Mononuclear cell (primary cell): ENCODE results near the gene YAE1. TPM values are rescaled to one million over a fixed set of nuclear protein-coding genes. Genes with fewer than 3 reads are reported as not detected.
"Not testable (repeated sequence)": the region's sequence is repeated elsewhere in the genome, so short reads cannot be mapped to it uniquely, and the experiment has no call there.

ENCODE experiments used
- H3K27me3 ChIP-seq: 2 replicates; pipeline ENCODE4 v1.6.0; 2011; ENCODE audit warnings: low read length, control low read depth; ENCODE audit not compliant: insufficient read depth
- H3K4me1 ChIP-seq: 2 replicates; pipeline ENCODE4 v1.5.1; 2011; ENCODE audit warnings: mild to moderate bottlenecking, low read length, control low read depth; ENCODE audit not compliant: insufficient read depth
- H3K4me3 ChIP-seq: 2 replicates; pipeline ENCODE4 v1.5.1; 2011; ENCODE audit warnings: mild to moderate bottlenecking, low read length, moderate library complexity
- H3K9me3 ChIP-seq: 2 replicates; pipeline ENCODE4 v1.5.1; 2011; ENCODE audit warnings: low read depth, mild to moderate bottlenecking, control low read depth, low read length
- total RNA-seq: library from RNA; depleted of rRNA; stranded (reverse); fragments of >200 nt; gene quantifications from one replicate; pipeline ENCODE4 v1.2.3, GENCODE V29; 2012

The YAE1 gene
- total RNA-seq, 1 donor: 10.1 TPM

- Histone ChIP-seq H3K4me1 (no peaks in the 10 kb centered on the region), H3K4me3 (no peak overlapping the region), H3K27me3 (no peaks in the 10 kb centered on the region), H3K9me3 (no peaks in the 10 kb centered on the region)
These were observed 26.4 kb upstream of the YAE1 start for GRCh38 chr7:39539816-39540215.

DNA sequence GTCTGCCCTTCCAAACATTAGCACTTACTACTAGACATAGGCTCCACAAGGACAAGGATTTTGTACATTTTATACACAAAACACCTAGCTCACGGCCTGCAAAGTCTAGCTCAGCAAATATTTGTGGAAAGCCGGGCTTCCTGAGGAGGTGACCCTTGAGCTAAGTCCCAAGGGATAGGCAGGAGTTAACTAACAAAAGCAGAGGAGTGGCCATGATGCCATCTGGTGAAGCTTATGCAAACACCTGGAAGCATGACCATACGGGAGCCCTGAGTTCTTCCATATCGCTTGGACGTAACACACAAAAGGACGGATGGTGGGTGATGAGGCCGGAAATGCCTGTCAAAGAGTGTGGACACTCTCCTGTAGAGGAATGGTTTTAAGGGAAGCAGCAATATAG lies 25.9 kb upstream of the YAE1 start:
- Histone ChIP-seq H3K9me3 (no peaks in the 10 kb centered on the region), H3K27me3 (no peaks in the 10 kb centered on the region), H3K4me1 (no peaks in the 10 kb centered on the region), H3K4me3 (no peak overlapping the region)

DNA sequence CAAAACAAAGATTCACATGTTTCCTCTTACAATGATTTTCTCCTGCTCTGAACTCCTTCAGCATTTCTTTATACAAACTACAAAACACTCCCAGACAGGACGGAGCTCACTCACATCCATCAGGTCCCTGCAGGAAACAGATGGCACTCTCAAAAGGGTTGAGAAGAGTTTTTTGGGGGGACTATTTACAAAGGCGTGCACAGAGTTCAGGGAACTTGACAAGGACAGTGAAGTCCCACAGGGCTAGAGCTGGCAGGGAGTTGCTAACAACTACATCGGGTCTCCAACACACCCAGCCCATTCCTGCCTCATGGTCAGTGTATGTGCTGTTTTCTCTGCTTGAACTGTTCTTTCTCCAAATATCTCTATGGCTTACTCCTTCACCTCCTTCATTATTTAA lies 24.7 kb upstream of the YAE1 start:
- H3K27me3 ChIP-seq: no peaks in the 10 kb centered on the region
- no peaks in the 10 kb centered on the region for H3K4me1 ChIP-seq
- no peak overlapping the region for H3K4me3 ChIP-seq
- no peaks in the 10 kb centered on the region for H3K9me3 ChIP-seq

GRCh38 chr7:39544774-39545173 lies 21.4 kb upstream of the YAE1 start:
- H3K9me3 ChIP-seq, H3K27me3 ChIP-seq, H3K4me1 ChIP-seq, H3K4me3 ChIP-seq: not testable (repeated sequence)

DNA sequence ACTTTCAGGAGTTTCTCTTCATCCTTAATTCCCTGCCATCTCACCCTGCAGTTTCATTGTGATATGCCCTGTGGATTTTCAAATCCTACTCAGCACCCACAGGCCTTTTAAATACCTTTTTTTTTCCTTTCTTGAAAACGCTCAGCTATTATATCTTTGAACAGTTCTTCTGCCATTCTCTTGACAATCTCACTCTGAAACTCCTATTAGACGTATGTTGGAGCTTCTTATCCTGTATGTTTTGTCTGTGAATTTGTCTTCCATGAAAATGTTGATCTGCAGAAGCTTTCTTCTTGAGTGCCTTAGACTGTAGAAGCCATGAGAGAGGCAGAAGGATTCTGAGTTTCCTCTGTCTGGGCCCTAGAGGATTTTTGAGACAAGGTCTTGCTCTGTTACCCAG lies 18.9 kb upstream of the YAE1 start:
- Histone ChIP-seq H3K4me3 (no peak overlapping the region), H3K27me3 (no peaks in the 10 kb centered on the region), H3K4me1 (no peaks in the 10 kb centered on the region), H3K9me3 (peaks cover 8% of the 10 kb centered on the region)

DNA sequence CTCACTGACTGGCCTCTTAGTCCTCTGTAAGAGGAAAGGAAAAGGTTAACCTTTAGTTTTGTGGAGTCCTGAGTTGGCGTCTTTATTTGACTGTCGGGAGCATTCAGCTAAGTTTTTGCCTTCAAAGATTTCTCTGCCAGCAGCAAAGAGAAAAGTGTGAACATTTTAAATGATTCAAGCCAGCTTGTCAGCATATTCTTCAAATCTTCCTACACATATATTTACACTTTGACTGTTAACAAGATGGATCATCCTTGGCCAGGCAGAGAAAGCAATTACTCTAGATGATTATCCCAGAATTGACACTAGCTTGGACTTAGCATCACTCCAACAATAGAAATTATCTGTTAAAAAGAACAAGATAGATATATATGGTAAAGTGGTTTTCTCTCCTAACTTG lies 15.8 kb upstream of the YAE1 start:
- Histone ChIP-seq H3K9me3 (peaks cover 8% of the 10 kb centered on the region), H3K27me3 (no peaks in the 10 kb centered on the region), H3K4me3 (no peak overlapping the region), H3K4me1 (no peaks in the 10 kb centered on the region)

GRCh38 chr7:39553436-39553835 lies 12.8 kb upstream of the YAE1 start:
- Histone ChIP-seq H3K4me1 (no peaks in the 10 kb centered on the region), H3K4me3 (no peak overlapping the region), H3K9me3 (no peaks in the 10 kb centered on the region), H3K27me3 (peaks cover 8% of the 10 kb centered on the region)

- Histone ChIP-seq H3K9me3 (no peaks in the 10 kb centered on the region), H3K4me3 (no peak overlapping the region), H3K27me3 (peaks cover 8% of the 10 kb centered on the region), H3K4me1 (no peaks in the 10 kb centered on the region)
These were observed 11.5 kb upstream of the YAE1 start for GRCh38 chr7:39554583-39555165.

- Histone ChIP-seq H3K4me1 (no peaks in the 10 kb centered on the region), H3K9me3 (no peaks in the 10 kb centered on the region), H3K27me3 (peaks cover 8% of the 10 kb centered on the region), H3K4me3 (no peak overlapping the region)
These were observed 9.0 kb upstream of the YAE1 start for GRCh38 chr7:39557222-39557621.

GRCh38 chr7:39557911-39558310 lies 8.3 kb upstream of the YAE1 start:
- Histone ChIP-seq H3K27me3 (peaks cover 8% of the 10 kb centered on the region), H3K4me1 (no peaks in the 10 kb centered on the region), H3K4me3 (no peak overlapping the region), H3K9me3 (no peaks in the 10 kb centered on the region)

DNA sequence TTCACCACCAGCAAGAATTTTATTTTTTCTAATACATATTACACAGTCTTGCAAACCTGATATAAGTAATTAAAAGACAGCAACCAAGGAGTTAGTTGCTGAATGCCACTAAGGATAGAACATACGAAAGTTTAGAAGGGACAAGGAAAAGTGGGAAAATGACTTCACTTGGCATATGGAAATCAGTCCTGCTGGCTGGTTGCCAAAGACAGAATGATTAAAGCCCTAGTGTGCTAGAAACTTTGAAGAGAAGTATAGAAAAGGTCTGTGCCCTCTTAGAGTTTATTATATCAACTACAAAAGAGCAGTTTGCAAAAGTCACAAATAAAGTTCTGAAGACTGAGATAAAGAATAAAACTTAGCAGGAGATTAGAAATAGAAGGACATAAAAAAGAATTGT lies 5.8 kb upstream of the YAE1 start:
- no peaks in the 10 kb centered on the region for H3K4me1 ChIP-seq
- H3K4me3 ChIP-seq: no peak overlapping the region
- peaks cover 8% of the 10 kb centered on the region for H3K27me3 ChIP-seq
- H3K9me3 ChIP-seq: no peaks in the 10 kb centered on the region

- no peaks in the 10 kb centered on the region for H3K4me1 ChIP-seq
- no peaks in the 10 kb centered on the region for H3K9me3 ChIP-seq
- no peak overlapping the region for H3K4me3 ChIP-seq
- peaks cover 8% of the 10 kb centered on the region for H3K27me3 ChIP-seq
These were observed 5.2 kb upstream of the YAE1 start for GRCh38 chr7:39560997-39561396.

- no peaks in the 10 kb centered on the region for H3K27me3 ChIP-seq
- no peaks in the 10 kb centered on the region for H3K9me3 ChIP-seq
- peaks cover 8% of the 10 kb centered on the region for H3K4me1 ChIP-seq
- H3K4me3 ChIP-seq: peak overlapping the region; percentile 77
These were observed 666 bp upstream of the YAE1 start for GRCh38 chr7:39565538-39565937.

DNA sequence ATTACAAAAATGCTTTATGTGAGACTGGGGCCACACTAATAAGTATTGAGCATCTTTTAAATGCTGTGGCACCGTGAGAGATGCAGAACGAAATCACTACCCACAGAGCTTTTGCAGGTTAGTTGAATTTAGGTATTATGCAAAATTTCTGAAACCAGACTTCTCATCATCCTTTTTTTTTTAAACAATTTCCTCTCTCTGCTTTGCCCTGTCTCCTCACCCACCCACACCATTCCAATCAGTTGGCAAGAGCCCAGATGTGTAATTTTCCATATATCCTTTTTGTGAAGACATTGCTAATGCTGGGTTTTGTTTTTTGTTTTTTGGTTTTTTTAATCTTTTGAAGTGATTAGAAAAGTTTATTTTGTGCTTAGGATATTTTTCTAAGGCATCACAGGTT lies 1.1 kb downstream of the YAE1 start:
- peaks cover 8% of the 10 kb centered on the region for H3K4me1 ChIP-seq
- H3K27me3 ChIP-seq: no peaks in the 10 kb centered on the region
- no peak overlapping the region for H3K4me3 ChIP-seq
- no peaks in the 10 kb centered on the region for H3K9me3 ChIP-seq

DNA sequence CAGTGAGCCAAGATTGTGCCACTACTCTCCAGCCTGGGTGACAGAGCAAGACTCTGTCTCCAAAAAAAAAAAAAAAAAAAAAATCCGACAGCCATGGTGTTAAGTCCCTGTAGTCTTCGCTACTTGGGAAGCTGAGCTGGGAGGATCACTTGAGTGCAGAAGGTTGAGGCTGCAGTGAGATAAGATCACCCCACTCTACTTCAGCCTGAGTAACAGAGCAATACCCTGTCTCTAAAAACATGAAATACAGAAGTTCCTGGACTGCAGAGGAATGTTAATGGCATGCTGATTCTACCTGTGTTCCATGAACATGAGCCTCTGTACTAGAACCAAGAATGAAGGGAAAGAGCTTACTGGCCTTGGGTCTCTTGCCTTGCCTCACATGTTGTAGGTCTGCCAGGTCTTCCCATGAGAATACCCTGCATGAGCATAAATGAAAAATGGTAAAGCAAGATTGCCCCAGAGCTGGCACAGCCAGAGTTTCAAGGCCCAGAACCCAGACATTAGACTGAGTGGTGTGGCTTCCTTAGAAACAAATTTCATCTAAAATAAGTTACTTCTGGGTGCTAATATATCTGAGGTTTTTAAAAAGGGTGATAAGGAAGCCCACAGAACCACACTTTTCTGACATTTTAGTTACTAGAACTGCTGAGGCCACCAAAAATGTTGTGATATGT lies 8.6 kb downstream of the YAE1 start:
- Histone ChIP-seq H3K4me3 (no peak overlapping the region), H3K27me3 (no peaks in the 10 kb centered on the region), H3K4me1 (no peaks in the 10 kb centered on the region), H3K9me3 (no peaks in the 10 kb centered on the region)

- no peaks in the 10 kb centered on the region for H3K9me3 ChIP-seq
- H3K4me1 ChIP-seq: no peaks in the 10 kb centered on the region
- no peaks in the 10 kb centered on the region for H3K27me3 ChIP-seq
- no peak overlapping the region for H3K4me3 ChIP-seq
These were observed 11.1 kb downstream of the YAE1 start for GRCh38 chr7:39577229-39577874.
